Activated CD4-positive, alpha-beta T cell treated with anti-CD3 and anti-CD28 coated beads, Interleukin-2, amount 10 ng/mL, durations not matched to agents 7 days and 5 days (primary cell): ENCODE data around the gene KAZN. TPM values are rescaled to one million over a fixed set of nuclear protein-coding genes. Genes with fewer than 3 reads are reported as not detected.

Source experiments
- CTCF ChIA-PET: fragments of 350-600 bp; sonication (Branson Sonifier 250); formaldehyde crosslinking; loops from one replicate; lab custom pipeline; 2021; ENCODE audit warnings: antibody characterized with exemption; lab: Charles Lee
- POLR2A ChIA-PET: fragments of 350-600 bp; sonication (Branson Sonifier 250); formaldehyde crosslinking; loops from one replicate; lab custom pipeline; 2021; ENCODE audit warnings: antibody characterized with exemption; lab: Charles Lee
- DNase-seq: peaks from one replicate; pipeline ENCODE4 v3.0.0-alpha.2; 2020
- H3K27ac Mint-ChIP-seq: one replicate; pipeline ENCODE4 v1.8.0; 2021; ENCODE audit warnings: mild to moderate bottlenecking, moderate library complexity, mixed read lengths
- H3K27me3 Mint-ChIP-seq: one replicate; pipeline ENCODE4 v1.8.0; 2021; ENCODE audit warnings: mixed read lengths
- H3K36me3 Mint-ChIP-seq: one replicate; pipeline ENCODE4 v1.8.0; 2021; ENCODE audit warnings: low read depth, mixed read lengths
- H3K4me1 Mint-ChIP-seq: one replicate; pipeline ENCODE4 v1.8.0; 2021; ENCODE audit warnings: mixed read lengths
- H3K4me3 Mint-ChIP-seq: one replicate; pipeline ENCODE4 v1.8.0; 2021; ENCODE audit warnings: mild to moderate bottlenecking, moderate library complexity, mixed read lengths
- H3K9me3 Mint-ChIP-seq: one replicate; pipeline ENCODE4 v1.8.0; 2021; ENCODE audit warnings: mixed read lengths
- total RNA-seq, 2 experiments: library from RNA; stranded (reverse); gene quantifications; one replicate each; pipeline ENCODE4 v1.2.3, GENCODE V29; 2021

The KAZN gene
- total RNA-seq, 2 experiments from 2014 or later = 0.21 to 0.22 TPM

DNA sequence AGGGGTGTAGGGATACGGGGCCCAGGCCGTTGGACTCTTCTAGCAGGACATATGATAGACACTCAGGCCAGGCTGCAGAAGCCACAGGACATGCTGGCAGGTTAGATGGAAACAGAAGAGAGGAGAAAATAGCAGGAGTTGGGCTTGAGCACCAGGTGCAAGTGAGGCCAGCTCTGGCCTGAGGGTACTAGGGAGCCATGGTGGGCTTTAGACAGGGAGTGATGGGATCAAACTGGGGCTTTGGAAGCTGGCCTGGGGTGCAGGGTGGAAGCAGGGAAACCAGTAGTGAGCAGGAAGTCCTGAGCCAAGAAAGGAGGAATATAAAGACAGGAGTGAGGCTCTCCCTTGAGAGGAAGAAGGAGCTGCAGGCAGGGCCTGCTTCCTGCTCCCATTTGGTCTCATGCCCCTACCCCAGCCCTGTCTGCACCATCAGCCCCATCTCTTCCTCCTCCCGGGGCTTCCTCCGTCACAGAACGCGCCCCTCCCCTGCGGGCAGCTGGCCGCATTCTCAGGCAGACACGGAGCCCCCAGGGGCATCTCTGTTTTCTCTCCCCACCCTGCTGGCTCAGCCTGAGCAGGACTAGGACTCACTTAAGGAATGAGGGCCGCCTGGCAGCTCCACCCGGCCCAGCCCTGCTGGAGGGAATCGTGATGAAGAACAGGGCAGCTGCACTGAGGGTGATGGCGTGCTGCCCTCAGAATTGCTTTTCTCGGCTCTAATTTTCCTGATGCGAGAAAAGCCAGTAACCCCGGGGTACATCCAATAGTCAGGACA lies 389.5 kb downstream of the KAZN start:
- Mint-ChIP-seq H3K9me3 (no peaks in the 10 kb centered on the region), H3K36me3 (no peaks in the 10 kb centered on the region), H3K4me1 (no peaks in the 10 kb centered on the region), H3K27ac (no peak overlapping the region), H3K27me3 (no peaks in the 10 kb centered on the region), H3K4me3 (no peak overlapping the region)
- POLR2A ChIA-PET = no interaction called here
- DNase-seq = no peak
- CTCF ChIA-PET = no interaction called here

DNA sequence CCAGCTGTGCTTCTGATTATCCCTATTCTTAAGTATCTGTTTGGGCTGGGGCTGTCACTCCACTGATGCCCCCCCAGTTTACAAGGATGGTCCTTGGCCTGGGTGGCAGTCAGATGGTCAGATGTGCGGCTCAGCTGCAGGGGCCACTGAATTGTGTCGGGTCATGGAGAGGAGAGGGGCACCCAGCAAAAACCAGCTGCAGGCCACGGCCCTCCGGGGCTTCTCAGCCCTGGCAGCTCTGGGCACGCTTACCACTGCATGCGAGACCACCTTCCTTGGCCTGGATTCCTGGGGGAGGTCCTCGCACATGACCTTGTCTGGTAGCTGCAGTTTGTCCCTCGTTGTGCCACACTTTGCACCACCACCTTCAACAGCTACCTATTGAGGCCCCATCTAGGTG lies 390.2 kb downstream of the KAZN start:
- CTCF ChIA-PET = no interaction called here

DNA sequence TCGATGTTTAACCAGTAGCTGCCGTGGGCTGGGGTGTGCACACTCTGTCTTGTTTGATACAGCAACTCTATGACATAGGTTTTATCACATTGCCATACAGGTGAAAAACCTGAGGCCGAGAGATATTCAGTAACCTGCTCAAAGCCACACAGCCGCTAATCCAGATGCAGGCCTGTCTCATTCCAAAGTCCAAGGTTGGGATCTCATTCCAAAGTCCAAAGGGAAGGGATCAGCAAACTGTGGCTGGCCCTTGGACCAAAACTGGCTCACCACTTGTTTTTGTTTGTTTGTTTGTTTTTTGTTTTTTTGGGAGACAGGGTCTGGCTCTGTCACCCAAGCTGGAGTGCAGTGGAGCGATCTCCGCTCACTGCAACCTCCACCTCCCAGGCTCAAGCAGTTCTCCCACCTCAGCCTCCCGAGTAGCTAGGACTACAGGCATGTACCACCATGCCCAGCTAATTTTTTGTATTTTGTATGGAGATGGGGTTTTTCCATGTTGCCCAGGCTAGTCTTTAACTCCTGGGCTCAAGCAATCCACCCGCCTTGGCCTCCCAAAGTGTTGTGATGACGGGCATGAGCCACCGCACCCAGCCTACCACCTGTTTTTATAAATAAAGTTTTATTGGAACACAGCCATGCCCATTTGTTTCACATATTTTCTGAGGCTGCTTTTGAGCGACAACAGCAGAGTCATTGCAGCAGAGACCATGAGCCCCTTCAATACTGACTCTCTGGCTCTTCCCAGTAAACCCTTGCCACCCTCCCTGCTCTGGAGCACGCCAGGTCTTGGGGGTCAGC lies 391.6 kb downstream of the KAZN start:
- H3K4me1 Mint-ChIP-seq = no peaks in the 10 kb centered on the region
- H3K27me3 Mint-ChIP-seq = no peaks in the 10 kb centered on the region
- no peak for DNase-seq
- no peaks in the 10 kb centered on the region for H3K9me3 Mint-ChIP-seq
- no peak overlapping the region for H3K27ac Mint-ChIP-seq
- no peaks in the 10 kb centered on the region for H3K36me3 Mint-ChIP-seq
- ChIA-PET CTCF (no interaction called here), POLR2A (no interaction called here)
- H3K4me3 Mint-ChIP-seq = no peak overlapping the region

More for the DNA sequence above, 390.2 kb downstream of the KAZN start:
- Mint-ChIP-seq H3K9me3 (no peaks in the 10 kb centered on the region), H3K4me3 (no peak overlapping the region), H3K4me1 (no peaks in the 10 kb centered on the region), H3K36me3 (no peaks in the 10 kb centered on the region), H3K27ac (no peak overlapping the region), H3K27me3 (no peaks in the 10 kb centered on the region)
- POLR2A ChIA-PET = no interaction called here
- no peak for DNase-seq

DNA sequence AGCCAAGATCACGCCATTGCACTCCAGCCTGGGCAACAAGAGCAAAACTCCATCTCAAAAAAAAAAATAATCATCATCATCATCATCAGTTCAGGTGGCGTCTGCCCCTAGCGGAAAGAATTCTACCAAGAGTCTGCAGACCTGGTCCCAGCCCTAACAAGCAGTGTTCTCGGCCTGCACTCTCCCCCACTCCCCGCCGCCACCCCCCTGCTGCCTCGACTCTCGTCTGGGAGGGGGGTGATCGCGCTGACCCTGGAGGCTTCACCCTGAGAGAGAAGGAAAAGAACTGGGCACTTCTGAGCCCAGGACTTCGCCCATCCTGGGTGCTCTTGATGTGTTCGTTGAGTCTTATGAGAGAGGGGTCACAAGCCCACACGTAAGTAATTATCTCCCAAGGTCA lies 394.9 kb downstream of the KAZN start:
- H3K9me3 Mint-ChIP-seq = no peaks in the 10 kb centered on the region
- H3K4me1 Mint-ChIP-seq = no peaks in the 10 kb centered on the region
- H3K27ac Mint-ChIP-seq = no peak overlapping the region
- H3K27me3 Mint-ChIP-seq = no peaks in the 10 kb centered on the region
- ChIA-PET POLR2A (no interaction called here), CTCF (no interaction called here)
- H3K36me3 Mint-ChIP-seq = no peaks in the 10 kb centered on the region
- DNase-seq = no peak
- H3K4me3 Mint-ChIP-seq = no peak overlapping the region

DNA sequence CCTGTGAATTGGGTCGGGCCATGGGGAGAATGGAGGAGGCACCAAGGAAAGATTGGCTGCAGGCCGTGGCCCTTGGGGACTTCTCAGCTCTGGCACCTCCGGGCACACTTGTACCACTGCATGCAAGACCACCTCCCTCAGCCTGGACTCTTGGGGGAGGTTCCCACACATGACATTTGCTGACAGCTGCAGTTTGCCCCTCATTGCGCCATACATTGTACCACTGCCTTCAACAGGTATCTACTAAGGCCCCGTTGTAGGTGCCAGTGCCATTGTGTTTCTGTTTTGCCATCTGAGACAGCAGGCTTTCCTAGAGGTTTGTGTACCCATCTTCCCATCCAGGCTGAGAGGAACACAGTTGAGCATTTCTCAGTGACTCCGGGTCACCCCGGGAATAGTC lies 395.7 kb downstream of the KAZN start:
- Mint-ChIP-seq H3K4me3 (no peak overlapping the region), H3K27me3 (no peaks in the 10 kb centered on the region), H3K4me1 (no peaks in the 10 kb centered on the region), H3K36me3 (no peaks in the 10 kb centered on the region), H3K9me3 (no peaks in the 10 kb centered on the region), H3K27ac (no peak overlapping the region)
- no peak for DNase-seq
- ChIA-PET POLR2A (no interaction called here), CTCF (no interaction called here)

DNA sequence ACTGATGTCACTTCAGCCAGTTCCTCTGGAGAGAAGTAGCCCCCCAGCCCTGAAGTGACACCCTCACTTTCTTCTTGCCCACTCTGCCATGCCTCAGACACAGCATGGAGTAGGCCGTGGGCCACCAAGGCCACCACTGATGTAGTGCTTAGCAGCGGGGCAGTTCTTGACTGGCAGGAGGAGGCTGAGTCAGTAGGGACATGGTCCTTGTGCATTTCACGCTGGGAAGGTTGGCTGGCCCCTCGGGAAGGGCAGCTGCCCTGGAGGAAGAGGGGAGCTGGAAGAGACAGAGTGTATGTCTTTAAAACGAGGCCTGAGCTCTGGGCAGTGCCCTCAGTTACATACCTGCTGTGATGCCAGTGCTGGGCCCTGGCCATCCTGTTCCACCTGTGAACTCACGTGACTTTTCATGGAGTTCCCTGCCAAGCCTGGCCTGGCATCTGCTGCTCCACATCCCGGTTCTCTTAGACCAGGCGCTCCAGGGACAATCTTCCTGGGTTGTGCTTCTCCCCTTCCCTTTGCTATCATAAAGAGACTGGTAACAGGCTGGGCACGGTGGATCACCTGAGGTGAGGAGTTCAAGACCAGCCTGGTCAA lies 396.5 kb downstream of the KAZN start:
- ChIA-PET POLR2A (no interaction called here), CTCF (no interaction called here)
- H3K27me3 Mint-ChIP-seq = no peaks in the 10 kb centered on the region
- no peaks in the 10 kb centered on the region for H3K36me3 Mint-ChIP-seq
- no peak for DNase-seq
- H3K4me3 Mint-ChIP-seq = no peak overlapping the region
- H3K27ac Mint-ChIP-seq = no peak overlapping the region
- H3K4me1 Mint-ChIP-seq = no peaks in the 10 kb centered on the region
- H3K9me3 Mint-ChIP-seq = no peaks in the 10 kb centered on the region

DNA sequence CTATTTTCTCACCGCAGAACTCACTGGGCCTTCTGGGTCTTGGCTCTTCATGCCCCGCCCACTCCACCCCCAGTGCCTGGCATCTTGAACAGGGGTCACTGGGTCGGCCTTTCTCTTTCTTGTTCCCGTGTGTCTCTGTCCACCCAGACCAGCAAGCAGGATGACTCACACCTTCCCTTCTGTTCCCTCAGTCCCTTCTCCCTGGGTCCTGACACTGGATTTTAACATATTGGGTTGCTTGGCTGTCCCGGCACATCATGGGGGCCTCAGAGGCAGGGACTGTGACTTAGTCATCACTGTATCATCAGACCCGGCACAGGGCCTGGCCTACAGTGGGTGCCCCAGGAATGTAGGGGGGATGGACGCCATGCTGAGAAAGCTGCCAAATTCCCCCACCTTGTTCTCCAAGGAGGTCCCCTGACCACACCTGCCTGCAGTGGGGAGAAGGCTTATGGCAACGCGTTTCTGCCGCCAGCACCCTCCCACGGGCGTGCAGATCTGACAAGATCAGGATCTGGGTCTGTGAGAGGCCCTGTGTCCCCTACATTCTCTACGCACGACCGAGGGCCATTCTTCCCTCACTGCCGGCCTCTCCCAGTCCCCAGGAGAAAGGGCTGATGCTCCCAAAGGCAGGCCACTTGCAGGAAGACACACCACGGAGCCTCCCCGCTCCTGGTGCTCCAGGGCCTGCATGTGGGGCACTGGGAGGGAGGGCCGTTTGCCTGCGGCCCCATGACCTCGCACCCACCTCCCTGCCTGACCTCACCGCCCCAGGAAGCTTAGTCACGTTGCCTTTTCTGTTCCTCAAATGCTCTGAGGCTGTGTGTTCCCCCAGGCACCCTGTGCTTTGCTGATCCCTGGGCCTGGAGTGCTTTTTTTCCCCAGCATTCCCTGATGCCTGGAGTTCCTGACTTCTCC lies 397.9 kb downstream of the KAZN start:
- DNase-seq = no peak
- Mint-ChIP-seq H3K4me1 (no peaks in the 10 kb centered on the region), H3K27me3 (no peaks in the 10 kb centered on the region), H3K4me3 (no peak overlapping the region), H3K9me3 (no peaks in the 10 kb centered on the region), H3K27ac (no peak overlapping the region), H3K36me3 (no peaks in the 10 kb centered on the region)
- ChIA-PET POLR2A (no interaction called here), CTCF (no interaction called here)

DNA sequence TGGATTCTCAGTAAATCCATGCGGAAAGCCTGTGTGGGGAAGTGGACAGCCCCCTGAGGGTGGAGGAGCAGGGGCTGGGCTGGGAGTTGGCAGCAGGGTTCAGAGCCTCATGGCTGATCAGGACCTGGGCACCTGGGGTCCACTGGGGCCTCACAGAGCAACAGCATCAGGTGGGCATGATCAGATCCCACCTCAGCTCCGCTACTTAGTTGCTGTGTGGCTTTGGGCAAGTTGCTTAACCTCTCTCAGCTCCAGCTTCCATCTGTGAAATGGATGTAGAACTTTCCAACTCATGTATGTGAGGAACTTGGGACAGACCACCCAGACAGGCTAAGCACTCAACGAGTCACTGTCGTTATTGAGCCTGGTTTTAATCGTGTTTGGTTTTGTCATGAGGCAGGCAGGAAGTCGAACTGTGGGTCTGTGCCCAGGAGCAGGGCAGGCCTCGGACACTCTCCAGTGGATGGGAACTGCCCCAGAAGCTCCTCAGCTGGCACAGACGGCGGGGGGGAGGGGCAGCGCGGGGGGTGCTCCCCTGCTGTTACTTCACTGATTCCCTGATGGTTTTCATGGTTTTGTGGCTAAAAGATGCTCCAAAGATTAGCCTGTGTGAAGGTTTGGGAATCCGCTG lies 399.3 kb downstream of the KAZN start:
- no peaks in the 10 kb centered on the region for H3K4me1 Mint-ChIP-seq
- H3K9me3 Mint-ChIP-seq = no peaks in the 10 kb centered on the region
- H3K36me3 Mint-ChIP-seq = no peaks in the 10 kb centered on the region
- CTCF ChIA-PET = no interaction called here
- POLR2A ChIA-PET = no interaction called here
- no peak overlapping the region for H3K4me3 Mint-ChIP-seq
- no peak overlapping the region for H3K27ac Mint-ChIP-seq
- no peak for DNase-seq
- H3K27me3 Mint-ChIP-seq = no peaks in the 10 kb centered on the region

DNA sequence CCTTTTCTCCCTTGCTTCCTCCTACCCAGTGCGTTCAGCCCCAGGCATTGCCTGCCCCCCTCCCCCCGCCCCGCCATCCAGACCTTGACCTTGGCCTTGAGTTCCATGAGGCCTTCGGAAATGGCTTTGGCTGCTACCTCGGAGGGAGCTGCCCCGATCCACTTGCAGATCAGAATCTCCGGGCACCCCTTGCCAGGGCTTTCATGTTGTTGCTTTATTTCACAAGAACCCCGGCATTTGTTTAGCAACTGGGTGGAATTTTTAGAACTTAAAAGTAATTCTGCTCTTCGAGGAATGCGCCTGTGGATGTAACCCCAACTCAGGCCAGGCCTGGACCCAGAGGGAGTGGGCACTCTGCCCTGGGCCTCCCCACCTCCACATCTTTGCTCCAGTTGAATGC lies 401.0 kb downstream of the KAZN start:
- ChIA-PET CTCF (no interaction called here), POLR2A (no interaction called here)
- DNase-seq = no peak
- Mint-ChIP-seq H3K4me1 (no peaks in the 10 kb centered on the region), H3K27ac (no peak overlapping the region), H3K9me3 (no peaks in the 10 kb centered on the region), H3K27me3 (no peaks in the 10 kb centered on the region), H3K36me3 (no peaks in the 10 kb centered on the region), H3K4me3 (no peak overlapping the region)

DNA sequence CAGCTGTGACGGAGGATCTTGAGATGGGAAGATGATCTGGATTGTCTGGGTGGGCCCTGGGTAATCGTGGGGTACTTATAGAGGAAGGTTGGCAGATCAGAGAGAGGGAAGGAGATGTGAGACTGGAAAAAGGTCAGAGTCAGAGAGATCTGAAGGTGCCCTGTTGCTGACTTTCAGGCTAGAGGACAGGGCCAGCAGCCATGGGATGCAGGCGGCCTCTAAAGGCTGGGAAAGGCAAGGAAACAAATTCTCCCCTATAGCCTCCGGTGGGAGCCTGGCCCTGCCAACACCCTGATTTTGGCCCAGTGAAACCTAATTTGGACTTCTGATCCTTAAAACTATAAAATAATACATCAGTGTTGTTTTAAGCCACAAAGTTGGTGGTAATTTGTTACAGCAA lies 401.5 kb downstream of the KAZN start:
- no peaks in the 10 kb centered on the region for H3K36me3 Mint-ChIP-seq
- no peak overlapping the region for H3K27ac Mint-ChIP-seq
- no peaks in the 10 kb centered on the region for H3K4me1 Mint-ChIP-seq
- CTCF ChIA-PET = no interaction called here
- no peaks in the 10 kb centered on the region for H3K9me3 Mint-ChIP-seq
- no peak overlapping the region for H3K4me3 Mint-ChIP-seq
- H3K27me3 Mint-ChIP-seq = no peaks in the 10 kb centered on the region
- POLR2A ChIA-PET = no interaction called here
- DNase-seq = no peak

DNA sequence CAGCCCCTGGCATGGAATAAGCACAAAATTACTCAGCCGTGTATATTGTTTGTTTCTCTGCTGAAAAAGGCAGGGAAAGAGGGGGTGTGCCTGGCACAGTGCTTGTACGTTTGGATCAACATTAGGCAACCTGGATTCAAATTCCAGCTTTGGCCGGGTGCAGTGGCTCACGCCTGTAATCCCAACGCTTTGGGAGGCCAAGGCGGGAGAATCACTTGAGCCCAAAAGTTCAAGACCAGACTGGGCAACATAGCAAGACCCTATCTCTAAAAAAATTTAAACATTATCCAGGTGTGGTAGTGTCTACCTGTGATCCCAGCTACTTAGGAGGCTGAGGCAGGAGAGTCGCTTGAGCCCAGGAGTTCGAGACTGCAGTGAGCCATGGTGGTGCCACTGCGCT lies 402.2 kb downstream of the KAZN start:
- H3K4me1 Mint-ChIP-seq = no peaks in the 10 kb centered on the region
- DNase-seq = no peak
- no peak overlapping the region for H3K27ac Mint-ChIP-seq
- POLR2A ChIA-PET = no interaction called here
- H3K36me3 Mint-ChIP-seq = no peaks in the 10 kb centered on the region
- no peak overlapping the region for H3K4me3 Mint-ChIP-seq
- no peaks in the 10 kb centered on the region for H3K9me3 Mint-ChIP-seq
- CTCF ChIA-PET = no interaction called here
- no peaks in the 10 kb centered on the region for H3K27me3 Mint-ChIP-seq

DNA sequence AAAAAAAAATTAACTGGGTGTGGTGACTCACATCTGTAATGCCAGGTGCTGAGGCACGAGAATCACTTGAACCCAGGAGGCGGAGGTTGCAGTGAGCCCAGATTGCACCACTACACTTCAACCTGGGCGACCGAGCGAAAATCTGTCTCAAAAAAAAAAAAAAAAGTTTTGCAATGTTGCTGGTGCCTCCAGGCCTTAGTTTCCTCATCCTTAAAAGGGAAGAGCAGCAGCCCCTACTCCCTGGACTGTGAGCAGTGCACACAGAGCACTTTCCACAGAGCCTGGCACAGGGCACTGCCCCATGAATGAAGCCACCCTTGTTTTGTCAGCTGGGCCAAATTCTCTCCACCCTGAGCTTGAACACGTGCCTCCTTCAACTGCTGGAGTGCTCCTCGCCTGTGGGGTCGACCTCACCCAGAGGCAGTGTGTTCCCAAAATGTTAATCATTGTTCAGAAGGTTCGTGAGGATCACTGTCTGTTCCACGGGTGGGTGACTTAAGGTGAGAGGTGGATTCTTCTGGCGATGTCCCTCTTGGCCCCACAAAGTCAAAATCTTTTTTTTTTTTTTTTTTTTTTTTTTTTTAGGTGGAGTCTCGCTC lies 402.9 kb downstream of the KAZN start:
- Mint-ChIP-seq H3K36me3 (no peaks in the 10 kb centered on the region), H3K27me3 (no peaks in the 10 kb centered on the region), H3K4me3 (no peak overlapping the region), H3K4me1 (no peaks in the 10 kb centered on the region), H3K9me3 (no peaks in the 10 kb centered on the region), H3K27ac (no peak overlapping the region)
- no peak for DNase-seq
- ChIA-PET CTCF (no interaction called here), POLR2A (no interaction called here)
